Mesenteric fat pad (tissue), 1 donor: Measurements from ENCODE around the gene ABCB6. TPM values are rescaled to one million over a fixed set of nuclear protein-coding genes. Genes with fewer than 3 reads are reported as not detected.

Experiments
- DNase-seq: peaks from one replicate; pipeline ENCODE4 v3.0.0-alpha.2; 2020; ENCODE audit warnings: low spot score
- total RNA-seq: library from RNA; stranded (reverse); fragmentation: NEBNext Ultra II Directional; extraction: Animal tissue kit (Norgen Biotek cat#: 25700); gene quantifications from one replicate; pipeline ENCODE4 v1.2.1, GENCODE V29; 2021
- donor health status: DM: yes; HTN: yes; CAD: no.

Gene ABCB6
- total RNA-seq, 1 donor from 2014 or later: 36.5 TPM

GRCh38 chr2:219171231-219171651 lies 47.5 kb downstream of the ABCB6 start:
- DNase-seq: no peak

GRCh38 chr2:219169930-219170654 lies 48.7 kb downstream of the ABCB6 start, which contains the start of gene SLC23A3:
SLC23A3 (minus strand) TSS chr2:219170029; CDS start chr2:219169984, 45 bp downstream.
- DNase-seq: no peak

- no peak for DNase-seq
Observed at GRCh38 chr2:219168932-219169331, 49.8 kb downstream of the ABCB6 start.

- no peak for DNase-seq
Observed at GRCh38 chr2:219168526-219168925, 50.2 kb downstream of the ABCB6 start.

GRCh38 chr2:219167997-219168396 lies 50.8 kb downstream of the ABCB6 start:
- DNase-seq: no peak

- peak; percentile 12 for DNase-seq
Observed at GRCh38 chr2:219165058-219165911, 53.5 kb downstream of the ABCB6 start.

- peak; percentile 62 for DNase-seq
Observed at GRCh38 chr2:219163156-219163555, 55.6 kb downstream of the ABCB6 start.

- DNase-seq: no peak
Observed at GRCh38 chr2:219161097-219161496, 57.7 kb downstream of the ABCB6 start.

GRCh38 chr2:219160186-219161017 lies 58.4 kb downstream of the ABCB6 start, which contains the start of gene NHEJ1:
NHEJ1 (minus strand) TSS chr2:219160815; CDS start chr2:219158362, 2,453 bp downstream.
- DNase-seq: peak; percentile 97

Other genes with a start within 250 kb of the ABCB6 start
- gene FEV, start 233.8 kb downstream of the ABCB6 start, total RNA-seq: not detected
- gene CRYBA2, start 225.5 kb downstream of the ABCB6 start, total RNA-seq: not detected
- not detected for gene CFAP65, start 177.4 kb downstream of the ABCB6 start, total RNA-seq
- gene IHH, start 158.0 kb downstream of the ABCB6 start, total RNA-seq: 0.26 TPM
- gene NHEJ1, start 58.1 kb downstream of the ABCB6 start, total RNA-seq: 13.8 TPM
- 0.93 TPM for gene SLC23A3, start 48.9 kb downstream of the ABCB6 start, total RNA-seq
- 82.8 TPM for gene CNPPD1, start 42.0 kb downstream of the ABCB6 start, total RNA-seq
- gene RETREG2, start 40.7 kb downstream of the ABCB6 start, total RNA-seq: 68.1 TPM
- gene ZFAND2B, start 12.2 kb downstream of the ABCB6 start, total RNA-seq: 31.3 TPM
- gene ATG9A, start 10.7 kb upstream of the ABCB6 start, total RNA-seq: 59.0 TPM
- 15.9 TPM for gene ANKZF1, start 10.8 kb upstream of the ABCB6 start, total RNA-seq
- gene GLB1L, start 26.5 kb upstream of the ABCB6 start, total RNA-seq: 13.5 TPM
- 16.1 TPM for gene STK16, start 26.5 kb upstream of the ABCB6 start, total RNA-seq
- gene TUBA4B, start 34.3 kb upstream of the ABCB6 start, total RNA-seq: not detected
- gene TUBA4A, start 35.0 kb upstream of the ABCB6 start, total RNA-seq: 21.7 TPM
- 67.5 TPM for gene DNAJB2, start 60.4 kb upstream of the ABCB6 start, total RNA-seq
- not detected for gene PTPRN, start 90.4 kb upstream of the ABCB6 start, total RNA-seq
- not detected for gene RESP18, start 113.8 kb upstream of the ABCB6 start, total RNA-seq
- 78.6 TPM for gene DNPEP, start 169.0 kb upstream of the ABCB6 start, total RNA-seq
- 62.5 TPM for gene DES, start 199.4 kb upstream of the ABCB6 start, total RNA-seq
- 4.7 TPM for gene SPEG, start 215.9 kb upstream of the ABCB6 start, total RNA-seq